ENCODE results near the gene ATG14.

- no peak for TF ChIP-seq CTCF (IDR thresholded peaks at IDR 0.05)
- TF ChIP-seq POLR2A (IDR thresholded peaks at IDR 0.05): no peak
Measured at GRCh38 chr14:55433880-55434804, 22.5 kb upstream of the ATG14 start.
